ENCODE data around the gene GALNT17.

GRCh38 chr7:71245038-71245437 lies 113.1 kb downstream of the GALNT17 start:
- no peak for TF ChIP-seq EP300 (IDR thresholded peaks at IDR 0.05)
- no peak for TF ChIP-seq CTCF (IDR thresholded peaks at IDR 0.05)
- no peak for TF ChIP-seq POLR2AphosphoS5 (IDR thresholded peaks at IDR 0.05)

Data from esophagus muscularis mucosa (tissue), 4 donors.